Endothelial cell of umbilical vein (primary cell): ENCODE measurements around the gene CHAC1.

Source experiments
- EZH2 ChIP-seq: IDR thresholded peaks from 2 replicates; pipeline ENCODE4 v1.6.1; 2012; ENCODE audit warnings: borderline replicate concordance, low read depth, mild to moderate bottlenecking, moderate library complexity, low read length, inconsistent platforms; ENCODE audit not compliant: severe bottlenecking
- GATA2 ChIP-seq: IDR thresholded peaks from 2 replicates; pipeline ENCODE4 v1.7.0; 2011; ENCODE audit warnings: low read depth, mild to moderate bottlenecking, moderate library complexity, mixed read lengths, low read length; ENCODE audit not compliant: insufficient read length, insufficient read depth
- JUN ChIP-seq: IDR thresholded peaks from 2 replicates; pipeline ENCODE4 v1.6.1; 2011; ENCODE audit warnings: borderline replicate concordance, low read depth; ENCODE audit not compliant: insufficient read length, insufficient read depth
- POLR2A ChIP-seq: IDR thresholded peaks from 2 replicates; pipeline ENCODE4 v1.6.1; 2012; ENCODE audit warnings: low read depth, mild to moderate bottlenecking, control low read depth, low read length
- POLR2AphosphoS5 ChIP-seq: IDR thresholded peaks from 2 replicates; pipeline ENCODE4 v1.6.1; 2012; ENCODE audit warnings: low read depth, mild to moderate bottlenecking, control low read depth, low read length, moderate library complexity; ENCODE audit not compliant: insufficient read depth
- TF ChIP-seq, protein P1 (sequence below), 2 donors: IDR thresholded peaks; 1 replicate in 1 of 2; 2 replicates in 1 of 2; pipeline ENCODE4 v1.5.1; 2011; ENCODE audit warnings: low read length in 2 of 2, mild to moderate bottlenecking in 2 of 2, moderate library complexity in 2 of 2, control low read depth in 1 of 2, inconsistent platforms in 1 of 2, low read depth in 1 of 2; ENCODE audit not compliant: insufficient read depth in 1 of 2; ENCODE audit errors: extremely low read depth in 1 of 2
- TF ChIP-seq, protein P2 (sequence below): IDR thresholded peaks from 2 replicates; pipeline ENCODE4 v1.6.1; 2011; ENCODE audit not compliant: insufficient read depth, insufficient read length

DNA sequence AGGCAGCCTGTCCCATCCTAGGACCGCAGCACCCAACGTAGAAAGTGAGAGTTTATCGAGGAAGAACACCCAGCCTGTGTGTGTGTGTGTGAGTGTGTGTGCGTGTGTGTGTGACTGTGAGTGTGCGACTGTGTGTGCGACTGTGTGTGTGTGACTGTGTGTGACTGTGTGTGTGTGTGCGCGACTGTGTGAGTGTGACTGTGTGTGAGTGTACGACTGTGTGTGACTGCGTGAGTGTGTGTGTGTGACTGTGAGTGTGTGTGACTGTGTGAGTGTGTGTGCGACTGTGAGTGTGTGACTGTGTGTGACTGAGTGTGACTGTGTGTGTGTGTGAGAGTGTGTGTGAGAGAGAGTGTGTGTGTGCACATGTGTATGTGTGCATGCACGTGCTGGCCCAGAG lies 39.3 kb upstream of the CHAC1 start:
- TF ChIP-seq, protein P1, sequence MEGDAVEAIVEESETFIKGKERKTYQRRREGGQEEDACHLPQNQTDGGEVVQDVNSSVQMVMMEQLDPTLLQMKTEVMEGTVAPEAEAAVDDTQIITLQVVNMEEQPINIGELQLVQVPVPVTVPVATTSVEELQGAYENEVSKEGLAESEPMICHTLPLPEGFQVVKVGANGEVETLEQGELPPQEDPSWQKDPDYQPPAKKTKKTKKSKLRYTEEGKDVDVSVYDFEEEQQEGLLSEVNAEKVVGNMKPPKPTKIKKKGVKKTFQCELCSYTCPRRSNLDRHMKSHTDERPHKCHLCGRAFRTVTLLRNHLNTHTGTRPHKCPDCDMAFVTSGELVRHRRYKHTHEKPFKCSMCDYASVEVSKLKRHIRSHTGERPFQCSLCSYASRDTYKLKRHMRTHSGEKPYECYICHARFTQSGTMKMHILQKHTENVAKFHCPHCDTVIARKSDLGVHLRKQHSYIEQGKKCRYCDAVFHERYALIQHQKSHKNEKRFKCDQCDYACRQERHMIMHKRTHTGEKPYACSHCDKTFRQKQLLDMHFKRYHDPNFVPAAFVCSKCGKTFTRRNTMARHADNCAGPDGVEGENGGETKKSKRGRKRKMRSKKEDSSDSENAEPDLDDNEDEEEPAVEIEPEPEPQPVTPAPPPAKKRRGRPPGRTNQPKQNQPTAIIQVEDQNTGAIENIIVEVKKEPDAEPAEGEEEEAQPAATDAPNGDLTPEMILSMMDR (IDR thresholded peaks at IDR 0.05; ENCODE audit: extremely low read depth in 1 of 2, insufficient read depth in 1 of 2, low read depth in 1 of 2, low read length in 2 of 2): no peak
- no peak for TF ChIP-seq POLR2A
- no peak for TF ChIP-seq EZH2
- TF ChIP-seq, protein P2, sequence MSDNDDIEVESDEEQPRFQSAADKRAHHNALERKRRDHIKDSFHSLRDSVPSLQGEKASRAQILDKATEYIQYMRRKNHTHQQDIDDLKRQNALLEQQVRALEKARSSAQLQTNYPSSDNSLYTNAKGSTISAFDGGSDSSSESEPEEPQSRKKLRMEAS: no peak
- no peak for TF ChIP-seq POLR2AphosphoS5
- TF ChIP-seq JUN: no peak
- no peak for TF ChIP-seq GATA2
